ENCODE results near the gene NAV2.

DNA sequence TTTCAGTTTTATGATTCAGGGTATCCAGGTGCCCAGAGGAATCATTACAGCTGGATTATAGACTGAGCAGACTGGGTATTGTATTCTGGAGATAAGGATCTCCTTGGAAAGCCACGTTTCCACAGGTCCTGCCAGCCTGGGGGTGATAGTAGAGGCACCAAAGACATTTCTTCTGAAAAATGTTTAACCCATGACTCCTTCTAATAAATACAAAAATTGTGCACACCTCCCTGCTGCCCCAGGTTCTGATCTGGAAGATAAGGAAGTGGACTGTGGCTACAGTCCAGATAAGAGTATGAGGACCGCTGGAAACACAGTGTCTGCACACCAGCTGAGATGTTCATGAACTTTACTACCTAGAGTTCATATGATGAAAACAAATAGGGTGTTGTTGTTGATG lies 255.2 kb downstream of the NAV2 start:
- TF ChIP-seq GATA1 (IDR thresholded peaks at IDR 0.05; ENCODE audit: low read depth, low read length) (no peak), POLR2A (IDR thresholded peaks at IDR 0.05; ENCODE audit: low read length) (no peak)

Measured in erythroblast (primary cell).